ENCODE measurements around the gene CTNNA2. TPM values are rescaled to one million over a fixed set of nuclear protein-coding genes. Genes with fewer than 3 reads are reported as not detected.

Gene CTNNA2
- total RNA-seq, 1 experiment from 2014 or later, result not detected

GRCh38 chr2:79758749-79759282 lies 246.0 kb downstream of the CTNNA2 start:
- Histone ChIP-seq H3K9me3 (ENCODE audit: insufficient read depth, low read depth) (no peaks in the 10 kb centered on the region), H3K4me3 (no peak overlapping the region), H3K36me3 (ENCODE audit: low read depth) (no peaks in the 10 kb centered on the region), H3K4me2 (no peak overlapping the region), H2AFZ (no peak overlapping the region), H3F3A (ENCODE audit: insufficient read depth, low read depth) (no peaks in the 10 kb centered on the region), H3K79me2 (ENCODE audit: low read depth) (no peaks in the 10 kb centered on the region), H3K27me3 (ENCODE audit: insufficient read depth, low read depth) (peaks cover 12% of the 10 kb centered on the region), H4K20me1 (ENCODE audit: insufficient read depth) (no peaks in the 10 kb centered on the region), H3K27ac (no peak overlapping the region), H3K4me1 (replicated peaks; ENCODE audit: insufficient read depth) (no peaks in the 10 kb centered on the region), H3K9me2 (ENCODE audit: insufficient read depth) (no peaks in the 10 kb centered on the region)
- intact Hi-C loops (cut with micrococcal nuclease; ENCODE audit: unreplicated experiment), result no loop called here
- ChIA-PET CTCF (no interaction called here), POLR2A (ENCODE audit: unreplicated experiment) (interaction anchor here (0.6 kb wide), 1 partner anchor 1462 kb away, joined by 3 read pairs; no protein-coding TSS in a partner anchor)
- no TSS peak for BruUV-seq (replicated peaks)
- no peak for DNase-seq
- TF ChIP-seq EZH2 (IDR thresholded peaks at IDR 0.05; ENCODE audit: low read depth), result no peak
- TF ChIP-seq, protein P1, sequence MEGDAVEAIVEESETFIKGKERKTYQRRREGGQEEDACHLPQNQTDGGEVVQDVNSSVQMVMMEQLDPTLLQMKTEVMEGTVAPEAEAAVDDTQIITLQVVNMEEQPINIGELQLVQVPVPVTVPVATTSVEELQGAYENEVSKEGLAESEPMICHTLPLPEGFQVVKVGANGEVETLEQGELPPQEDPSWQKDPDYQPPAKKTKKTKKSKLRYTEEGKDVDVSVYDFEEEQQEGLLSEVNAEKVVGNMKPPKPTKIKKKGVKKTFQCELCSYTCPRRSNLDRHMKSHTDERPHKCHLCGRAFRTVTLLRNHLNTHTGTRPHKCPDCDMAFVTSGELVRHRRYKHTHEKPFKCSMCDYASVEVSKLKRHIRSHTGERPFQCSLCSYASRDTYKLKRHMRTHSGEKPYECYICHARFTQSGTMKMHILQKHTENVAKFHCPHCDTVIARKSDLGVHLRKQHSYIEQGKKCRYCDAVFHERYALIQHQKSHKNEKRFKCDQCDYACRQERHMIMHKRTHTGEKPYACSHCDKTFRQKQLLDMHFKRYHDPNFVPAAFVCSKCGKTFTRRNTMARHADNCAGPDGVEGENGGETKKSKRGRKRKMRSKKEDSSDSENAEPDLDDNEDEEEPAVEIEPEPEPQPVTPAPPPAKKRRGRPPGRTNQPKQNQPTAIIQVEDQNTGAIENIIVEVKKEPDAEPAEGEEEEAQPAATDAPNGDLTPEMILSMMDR (conservative IDR thresholded peaks at IDR 0.05), result no peak

DNA sequence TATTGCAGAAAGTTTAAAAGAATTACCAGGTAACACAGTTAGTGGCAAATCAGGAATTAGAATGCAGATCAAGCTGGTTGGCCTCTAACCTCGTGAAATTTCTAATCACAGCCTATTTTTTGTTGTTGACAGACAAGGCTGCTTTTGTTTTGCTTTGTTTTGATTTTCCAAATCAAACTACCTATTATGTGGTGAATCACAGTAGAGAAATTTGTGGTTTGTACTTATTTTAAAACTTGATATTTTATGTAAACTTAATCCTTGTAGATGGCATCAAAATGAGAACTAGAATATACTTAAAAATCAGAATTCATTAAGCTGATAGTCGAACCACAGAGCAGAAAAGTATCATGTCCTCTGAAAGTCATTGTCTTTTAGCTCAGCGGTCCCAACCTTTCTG lies 258.1 kb downstream of the CTNNA2 start:
- peaks cover 5% of the 10 kb centered on the region for H3K27me3 ChIP-seq (ENCODE audit: insufficient read depth, low read depth)
- H3K79me2 ChIP-seq (ENCODE audit: low read depth), result no peaks in the 10 kb centered on the region
- TF ChIP-seq, protein P1 (conservative IDR thresholded peaks at IDR 0.05), result no peak
- TF ChIP-seq EZH2 (IDR thresholded peaks at IDR 0.05; ENCODE audit: low read depth), result no peak
- ChIA-PET POLR2A (ENCODE audit: unreplicated experiment) (no interaction called here), CTCF (no interaction called here)
- no TSS peak for BruUV-seq (replicated peaks)
- no peaks in the 10 kb centered on the region for H3F3A ChIP-seq (ENCODE audit: insufficient read depth, low read depth)
- H4K20me1 ChIP-seq (ENCODE audit: insufficient read depth), result no peaks in the 10 kb centered on the region
- intact Hi-C loops (cut with micrococcal nuclease; ENCODE audit: unreplicated experiment), result no loop called here
- H3K36me3 ChIP-seq (ENCODE audit: low read depth), result no peaks in the 10 kb centered on the region
- no peak overlapping the region for H3K4me3 ChIP-seq
- H3K4me1 ChIP-seq (replicated peaks; ENCODE audit: insufficient read depth), result no peaks in the 10 kb centered on the region
- no peak for DNase-seq
- H3K4me2 ChIP-seq, result no peak overlapping the region
- H3K9me3 ChIP-seq (ENCODE audit: insufficient read depth, low read depth), result no peaks in the 10 kb centered on the region
- H3K9me2 ChIP-seq (ENCODE audit: insufficient read depth), result no peaks in the 10 kb centered on the region
- no peak overlapping the region for H2AFZ ChIP-seq
- H3K27ac ChIP-seq, result no peak overlapping the region

GRCh38 chr2:79771493-79771892 lies 258.6 kb downstream of the CTNNA2 start:
- Histone ChIP-seq H3K9me3 (ENCODE audit: insufficient read depth, low read depth) (no peaks in the 10 kb centered on the region), H3K9me2 (ENCODE audit: insufficient read depth) (no peaks in the 10 kb centered on the region), H3F3A (ENCODE audit: insufficient read depth, low read depth) (no peaks in the 10 kb centered on the region), H3K4me1 (replicated peaks; ENCODE audit: insufficient read depth) (no peaks in the 10 kb centered on the region), H3K4me3 (no peak overlapping the region), H3K79me2 (ENCODE audit: low read depth) (no peaks in the 10 kb centered on the region), H3K27ac (no peak overlapping the region), H4K20me1 (ENCODE audit: insufficient read depth) (no peaks in the 10 kb centered on the region), H3K4me2 (no peak overlapping the region), H3K27me3 (ENCODE audit: insufficient read depth, low read depth) (no peaks in the 10 kb centered on the region; the same call in none of the 2 replicates), H3K36me3 (ENCODE audit: low read depth) (no peaks in the 10 kb centered on the region), H2AFZ (no peak overlapping the region)
- intact Hi-C loops (cut with micrococcal nuclease; ENCODE audit: unreplicated experiment), result no loop called here
- CTCF ChIA-PET, result no interaction called here
- BruUV-seq (replicated peaks), result no TSS peak
- POLR2A ChIA-PET (ENCODE audit: unreplicated experiment), result no interaction called here
- no peak for TF ChIP-seq EZH2 (IDR thresholded peaks at IDR 0.05; ENCODE audit: low read depth)
- TF ChIP-seq, protein P1 (conservative IDR thresholded peaks at IDR 0.05), result no peak
- DNase-seq, result no peak

All from PC-9 (cell line).